Transverse colon (tissue), 4 donors: Measurements from ENCODE around the gene PLXNA2.

Experiments
- CTCF ChIP-seq, 5 experiments: fragments of 200-600 bp in 3 of 5; fragments of 450-650 bp in 2 of 5; sonication (generic) in 3 of 5; IDR thresholded peaks; 1 replicate in 2 of 5; 2 replicates in 3 of 5; pipeline ENCODE4 v1.5.1; 2016 to 2017; ENCODE audit warnings: antibody characterized with exemption in 5 of 5, inconsistent platforms in 3 of 5, mild to moderate bottlenecking in 2 of 5, moderate library complexity in 1 of 5
- EP300 ChIP-seq: sonication (generic); formaldehyde crosslinking; IDR thresholded peaks from one replicate; pipeline ENCODE4 v1.6.1; 2017; ENCODE audit warnings: antibody characterized with exemption, low read depth
- POLR2A ChIP-seq: fragments of 450-650 bp; IDR thresholded peaks from one replicate; pipeline ENCODE4 v1.6.1; 2016; ENCODE audit warnings: antibody characterized with exemption, mild to moderate bottlenecking, moderate library complexity
- POLR2AphosphoS5 ChIP-seq, 3 donors: sonication (generic); formaldehyde crosslinking; IDR thresholded peaks; one replicate each; pipeline ENCODE4 v1.6.1; 2016; ENCODE audit warnings: antibody characterized with exemption in 3 of 3

- TF ChIP-seq POLR2A, result no peak
- no peak for TF ChIP-seq CTCF (IDR thresholded peaks at IDR 0.05)
- TF ChIP-seq EP300, result no peak
- no peak for TF ChIP-seq POLR2AphosphoS5 (IDR thresholded peaks at IDR 0.05)
These were observed 87.9 kb downstream of the PLXNA2 start for GRCh38 chr1:208156310-208156709.
